Liver (tissue), 9 donors: ENCODE data around the gene CCDC92. TPM values are rescaled to one million over a fixed set of nuclear protein-coding genes. Genes with fewer than 3 reads are reported as not detected.

Experiments used
- DNase-seq: peaks from one replicate; pipeline ENCODE4 v3.0.0-alpha.2; 2017; ENCODE audit warnings: low spot score
- H3K27ac ChIP-seq, 2 donors: one replicate each; pipeline ENCODE4 v1.7.0; 2013; ENCODE audit warnings: inconsistent platforms in 2 of 2, low read length in 2 of 2, control low read depth in 1 of 2, low read depth in 1 of 2, mild to moderate bottlenecking in 1 of 2
- H3K27me3 ChIP-seq, 4 donors: one replicate each; pipeline versions ENCODE4 v1.6.1 to v1.7.0; 2013; ENCODE audit warnings: low read length in 3 of 4, inconsistent platforms in 1 of 4, mild to moderate bottlenecking in 1 of 4, moderate library complexity in 1 of 4; ENCODE audit not compliant: control insufficient read depth in 4 of 4, insufficient read depth in 4 of 4
- H3K36me3 ChIP-seq, 4 donors: one replicate each; pipeline versions ENCODE4 v1.6.1 to v1.7.0; 2013; ENCODE audit warnings: low read length in 3 of 4, mild to moderate bottlenecking in 3 of 4, low read depth in 1 of 4, moderate library complexity in 1 of 4; ENCODE audit not compliant: control insufficient read depth in 4 of 4, insufficient read depth in 3 of 4
- H3K4me1 ChIP-seq, 4 donors: one replicate each; pipeline versions ENCODE4 v1.6.1 to v1.7.0; 2013; ENCODE audit warnings: low read length in 3 of 4, mild to moderate bottlenecking in 3 of 4, moderate library complexity in 1 of 4; ENCODE audit not compliant: control insufficient read depth in 4 of 4, insufficient read depth in 4 of 4
- H3K4me3 ChIP-seq, 3 donors: one replicate each; pipeline versions ENCODE4 v1.6.1 to v1.7.0; 2013; ENCODE audit warnings: low read length in 3 of 3, control low read depth in 1 of 3, low read depth in 1 of 3, mild to moderate bottlenecking in 1 of 3
- H3K9ac ChIP-seq, 2 donors: one replicate each; pipeline ENCODE4 v1.7.0; 2013; ENCODE audit warnings: low read length in 2 of 2, mild to moderate bottlenecking in 2 of 2, moderate library complexity in 2 of 2, control low read depth in 1 of 2, low read depth in 1 of 2
- H3K9me3 ChIP-seq, 4 donors: one replicate each; pipeline versions ENCODE4 v1.6.1 to v1.7.0; 2013; ENCODE audit warnings: low read length in 3 of 4; ENCODE audit not compliant: control insufficient read depth in 4 of 4
- FOXA1 ChIP-seq: IDR thresholded peaks from 2 replicates; pipeline ENCODE4 v1.6.1; 2016; ENCODE audit warnings: antibody characterized with exemption
- FOXA2 ChIP-seq: IDR thresholded peaks from 2 replicates; pipeline ENCODE4 v1.6.1; 2016; ENCODE audit warnings: antibody characterized with exemption
- GABPA ChIP-seq, 2 donors: IDR thresholded peaks in 1 of 2; conservative IDR thresholded peaks in 1 of 2; 2 replicates each; pipeline ENCODE4 v1.6.1; 2016; ENCODE audit warnings: antibody characterized with exemption in 2 of 2, mild to moderate bottlenecking in 1 of 2, moderate library complexity in 1 of 2
- HNF4A ChIP-seq, 2 donors: conservative IDR thresholded peaks; 2 replicates each; pipeline ENCODE4 v1.6.1; 2016; ENCODE audit warnings: antibody characterized with exemption in 2 of 2, mild to moderate bottlenecking in 2 of 2
- HNF4G ChIP-seq: IDR thresholded peaks from 2 replicates; pipeline ENCODE4 v1.6.1; 2016; ENCODE audit warnings: antibody characterized with exemption
- JUND ChIP-seq, 2 donors: IDR thresholded peaks; 2 replicates each; pipeline ENCODE4 v1.6.1; 2016; ENCODE audit warnings: antibody characterized with exemption in 2 of 2
- MAX ChIP-seq: IDR thresholded peaks from 2 replicates; pipeline ENCODE4 v1.6.1; 2016; ENCODE audit warnings: antibody characterized with exemption
- NR2F2 ChIP-seq: IDR thresholded peaks from 2 replicates; pipeline ENCODE4 v1.6.1; 2016; ENCODE audit warnings: antibody characterized with exemption
- RAD21 ChIP-seq, 2 donors: IDR thresholded peaks; 2 replicates each; pipeline ENCODE4 v1.6.1; 2016; ENCODE audit warnings: antibody characterized with exemption in 2 of 2, mild to moderate bottlenecking in 2 of 2
- RXRA ChIP-seq, 2 donors: IDR thresholded peaks; 2 replicates each; pipeline ENCODE4 v1.6.1; 2017 to 2018; ENCODE audit warnings: antibody characterized with exemption in 2 of 2, mild to moderate bottlenecking in 1 of 2
- SP1 ChIP-seq: IDR thresholded peaks from 2 replicates; pipeline ENCODE4 v1.6.1; 2018; ENCODE audit warnings: antibody characterized with exemption, mild to moderate bottlenecking
- TAF1 ChIP-seq: conservative IDR thresholded peaks from 2 replicates; pipeline ENCODE4 v1.6.1; 2016; ENCODE audit warnings: antibody characterized with exemption, mild to moderate bottlenecking
- YY1 ChIP-seq: IDR thresholded peaks from 2 replicates; pipeline ENCODE4 v1.6.1; 2016; ENCODE audit warnings: antibody characterized with exemption, mild to moderate bottlenecking
- WGBS: extraction: QIAGEN DNeasy Blood & Tissue Kit; methylation state at CpG from one replicate; pipeline ENCODE4 v1.1.7; 2013; 5-methylcytosine and 5-hydroxymethylcytosine counted together
- polyA plus RNA-seq, 2 donors: library from polyadenylated mRNA; stranded (reverse) in 1 of 2; unstranded in 1 of 2; fragments of 200-250 nt in 1 of 2; fragments of >200 nt in 1 of 2; fragmentation: Nextera tagmentation in 1 of 2; extraction: Ambion mirVana in 1 of 2; gene quantifications; one replicate each; pipeline versions ENCODE4 v1.2.1 to v1.2.3, GENCODE V29; 2013 to 2015
- total RNA-seq, 2 donors: library from RNA; depleted of rRNA; stranded (reverse); fragments of >200 nt; gene quantifications; one replicate each; pipeline ENCODE4 v1.2.3, GENCODE V29; 2014
- TF ChIP-seq, protein P1 (sequence below): IDR thresholded peaks from 2 replicates; pipeline ENCODE4 v1.6.1; 2016; ENCODE audit warnings: antibody characterized with exemption
- TF ChIP-seq, protein P2 (sequence below): fragments of 150-350 bp; IDR thresholded peaks from 2 replicates; pipeline ENCODE4 v1.5.1; 2017; ENCODE audit warnings: improper control_type of control experiment, low read depth, low read length; ENCODE audit not compliant: missing input control
- TF ChIP-seq, protein P3 (sequence below): IDR thresholded peaks from 2 replicates; pipeline ENCODE4 v1.6.1; 2016; ENCODE audit warnings: antibody characterized with exemption, mild to moderate bottlenecking
- TF ChIP-seq, protein P4 (sequence below): IDR thresholded peaks from 2 replicates; pipeline ENCODE4 v1.6.1; 2016; ENCODE audit warnings: antibody characterized with exemption
- donor health status: healthy.
- donor health status: healthy.
- donor health status: healthy.
- donor health status: healthy.
- donor health status: healthy.

CCDC92 gene
- total and polyA plus RNA-seq, 4 donors = 2.1 to 14.6 (median 9.3) TPM

GRCh38 chr12:123942238-123942653, 30.4 kb downstream of the CCDC92 start:
- 93% methylated on average over 10 of the region's 10 CpGs for WGBS
- H3K27me3 ChIP-seq = no peaks in the 10 kb centered on the region
- H3K9me3 ChIP-seq = peaks cover 0 to 3% (median 0%) of the 10 kb centered on the region in 4 donors
- no peak for TF ChIP-seq FOXA2
- no peak for TF ChIP-seq HNF4G
- TF ChIP-seq, protein P1, sequence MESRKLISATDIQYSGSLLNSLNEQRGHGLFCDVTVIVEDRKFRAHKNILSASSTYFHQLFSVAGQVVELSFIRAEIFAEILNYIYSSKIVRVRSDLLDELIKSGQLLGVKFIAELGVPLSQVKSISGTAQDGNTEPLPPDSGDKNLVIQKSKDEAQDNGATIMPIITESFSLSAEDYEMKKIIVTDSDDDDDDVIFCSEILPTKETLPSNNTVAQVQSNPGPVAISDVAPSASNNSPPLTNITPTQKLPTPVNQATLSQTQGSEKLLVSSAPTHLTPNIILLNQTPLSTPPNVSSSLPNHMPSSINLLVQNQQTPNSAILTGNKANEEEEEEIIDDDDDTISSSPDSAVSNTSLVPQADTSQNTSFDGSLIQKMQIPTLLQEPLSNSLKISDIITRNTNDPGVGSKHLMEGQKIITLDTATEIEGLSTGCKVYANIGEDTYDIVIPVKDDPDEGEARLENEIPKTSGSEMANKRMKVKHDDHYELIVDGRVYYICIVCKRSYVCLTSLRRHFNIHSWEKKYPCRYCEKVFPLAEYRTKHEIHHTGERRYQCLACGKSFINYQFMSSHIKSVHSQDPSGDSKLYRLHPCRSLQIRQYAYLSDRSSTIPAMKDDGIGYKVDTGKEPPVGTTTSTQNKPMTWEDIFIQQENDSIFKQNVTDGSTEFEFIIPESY = no peak
- TF ChIP-seq, protein P2, sequence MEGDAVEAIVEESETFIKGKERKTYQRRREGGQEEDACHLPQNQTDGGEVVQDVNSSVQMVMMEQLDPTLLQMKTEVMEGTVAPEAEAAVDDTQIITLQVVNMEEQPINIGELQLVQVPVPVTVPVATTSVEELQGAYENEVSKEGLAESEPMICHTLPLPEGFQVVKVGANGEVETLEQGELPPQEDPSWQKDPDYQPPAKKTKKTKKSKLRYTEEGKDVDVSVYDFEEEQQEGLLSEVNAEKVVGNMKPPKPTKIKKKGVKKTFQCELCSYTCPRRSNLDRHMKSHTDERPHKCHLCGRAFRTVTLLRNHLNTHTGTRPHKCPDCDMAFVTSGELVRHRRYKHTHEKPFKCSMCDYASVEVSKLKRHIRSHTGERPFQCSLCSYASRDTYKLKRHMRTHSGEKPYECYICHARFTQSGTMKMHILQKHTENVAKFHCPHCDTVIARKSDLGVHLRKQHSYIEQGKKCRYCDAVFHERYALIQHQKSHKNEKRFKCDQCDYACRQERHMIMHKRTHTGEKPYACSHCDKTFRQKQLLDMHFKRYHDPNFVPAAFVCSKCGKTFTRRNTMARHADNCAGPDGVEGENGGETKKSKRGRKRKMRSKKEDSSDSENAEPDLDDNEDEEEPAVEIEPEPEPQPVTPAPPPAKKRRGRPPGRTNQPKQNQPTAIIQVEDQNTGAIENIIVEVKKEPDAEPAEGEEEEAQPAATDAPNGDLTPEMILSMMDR = no peak
- no peak for TF ChIP-seq FOXA1
- TF ChIP-seq GABPA (IDR thresholded peaks at IDR 0.05 in 1 of 2, conservative IDR thresholded peaks at IDR 0.05 in 1 of 2) = no peak
- no peak for TF ChIP-seq HNF4A (conservative IDR thresholded peaks at IDR 0.05)
- TF ChIP-seq, protein P3, sequence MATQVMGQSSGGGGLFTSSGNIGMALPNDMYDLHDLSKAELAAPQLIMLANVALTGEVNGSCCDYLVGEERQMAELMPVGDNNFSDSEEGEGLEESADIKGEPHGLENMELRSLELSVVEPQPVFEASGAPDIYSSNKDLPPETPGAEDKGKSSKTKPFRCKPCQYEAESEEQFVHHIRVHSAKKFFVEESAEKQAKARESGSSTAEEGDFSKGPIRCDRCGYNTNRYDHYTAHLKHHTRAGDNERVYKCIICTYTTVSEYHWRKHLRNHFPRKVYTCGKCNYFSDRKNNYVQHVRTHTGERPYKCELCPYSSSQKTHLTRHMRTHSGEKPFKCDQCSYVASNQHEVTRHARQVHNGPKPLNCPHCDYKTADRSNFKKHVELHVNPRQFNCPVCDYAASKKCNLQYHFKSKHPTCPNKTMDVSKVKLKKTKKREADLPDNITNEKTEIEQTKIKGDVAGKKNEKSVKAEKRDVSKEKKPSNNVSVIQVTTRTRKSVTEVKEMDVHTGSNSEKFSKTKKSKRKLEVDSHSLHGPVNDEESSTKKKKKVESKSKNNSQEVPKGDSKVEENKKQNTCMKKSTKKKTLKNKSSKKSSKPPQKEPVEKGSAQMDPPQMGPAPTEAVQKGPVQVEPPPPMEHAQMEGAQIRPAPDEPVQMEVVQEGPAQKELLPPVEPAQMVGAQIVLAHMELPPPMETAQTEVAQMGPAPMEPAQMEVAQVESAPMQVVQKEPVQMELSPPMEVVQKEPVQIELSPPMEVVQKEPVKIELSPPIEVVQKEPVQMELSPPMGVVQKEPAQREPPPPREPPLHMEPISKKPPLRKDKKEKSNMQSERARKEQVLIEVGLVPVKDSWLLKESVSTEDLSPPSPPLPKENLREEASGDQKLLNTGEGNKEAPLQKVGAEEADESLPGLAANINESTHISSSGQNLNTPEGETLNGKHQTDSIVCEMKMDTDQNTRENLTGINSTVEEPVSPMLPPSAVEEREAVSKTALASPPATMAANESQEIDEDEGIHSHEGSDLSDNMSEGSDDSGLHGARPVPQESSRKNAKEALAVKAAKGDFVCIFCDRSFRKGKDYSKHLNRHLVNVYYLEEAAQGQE = no peak
- TF ChIP-seq MAX = no peak
- TF ChIP-seq NR2F2 = no peak
- TF ChIP-seq YY1 = no peak
- TF ChIP-seq RAD21 (IDR thresholded peaks at IDR 0.05) = no peak
- TF ChIP-seq JUND (IDR thresholded peaks at IDR 0.05) = no peak
- no peak for TF ChIP-seq TAF1
- no peak overlapping the region for H3K4me3 ChIP-seq
- H3K4me1 ChIP-seq = peaks cover 0 to 1% (median 0%) of the 10 kb centered on the region in 4 donors
- H3K9ac ChIP-seq = no peak overlapping the region
- DNase-seq = no peak
- H3K36me3 ChIP-seq = peaks cover 5 to 12% (median 11%) of the 10 kb centered on the region in 4 donors
- H3K27ac ChIP-seq = no peak overlapping the region

- H3K27ac ChIP-seq = no peak overlapping the region
- no peak overlapping the region for H3K4me3 ChIP-seq
- peaks cover 8 to 14% (median 11%) of the 10 kb centered on the region in 4 donors for H3K36me3 ChIP-seq
- no peaks in the 10 kb centered on the region for H3K27me3 ChIP-seq
- H3K9ac ChIP-seq = no peak overlapping the region
- H3K4me1 ChIP-seq = peaks cover 0 to 1% (median 0%) of the 10 kb centered on the region in 4 donors
- 95% methylated on average over 13 of the region's 13 CpGs for WGBS
- DNase-seq = no peak
- H3K9me3 ChIP-seq = peaks cover 0 to 3% (median 0%) of the 10 kb centered on the region in 4 donors
- TF ChIP-seq HNF4G = no peak
- TF ChIP-seq RAD21 (IDR thresholded peaks at IDR 0.05) = no peak
- TF ChIP-seq YY1 = no peak
- no peak for TF ChIP-seq FOXA1
- TF ChIP-seq, protein P3 = no peak
- TF ChIP-seq, protein P1 = no peak
- no peak for TF ChIP-seq HNF4A (conservative IDR thresholded peaks at IDR 0.05)
- TF ChIP-seq SP1 = no peak
- TF ChIP-seq TAF1 = no peak
- no peak for TF ChIP-seq RXRA (IDR thresholded peaks at IDR 0.05)
- no peak for TF ChIP-seq NR2F2
- no peak for TF ChIP-seq GABPA (IDR thresholded peaks at IDR 0.05 in 1 of 2, conservative IDR thresholded peaks at IDR 0.05 in 1 of 2)
- TF ChIP-seq, protein P4, sequence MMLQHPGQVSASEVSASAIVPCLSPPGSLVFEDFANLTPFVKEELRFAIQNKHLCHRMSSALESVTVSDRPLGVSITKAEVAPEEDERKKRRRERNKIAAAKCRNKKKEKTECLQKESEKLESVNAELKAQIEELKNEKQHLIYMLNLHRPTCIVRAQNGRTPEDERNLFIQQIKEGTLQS = no peak
Observed at GRCh38 chr12:123941624-123942237, 30.9 kb downstream of the CCDC92 start.
